GM19239 (cell line): ENCODE data around the gene MSI2.

Source experiments
- DNase-seq: peaks from one replicate; pipeline ENCODE4 v3.0.0; 2011; ENCODE audit warnings: low spot score; ENCODE audit not compliant: insufficient read length
- FAIRE-seq: peaks from 2 replicates; lab custom pipeline; 2011; peaks lifted over from hg19 to GRCh38; lab: Jason Lieb, UNC

The MSI2 gene

GRCh38 chr17:57540596-57540995, 284.3 kb downstream of the MSI2 start:
- FAIRE-seq (no peak), DNase-seq (no peak)

GRCh38 chr17:57541049-57541448, 284.7 kb downstream of the MSI2 start:
- DNase-seq (no peak), FAIRE-seq (no peak)

- FAIRE-seq: no peak
Observed at GRCh38 chr17:57541472-57542394, 285.4 kb downstream of the MSI2 start.

GRCh38 chr17:57542510-57542909, 286.2 kb downstream of the MSI2 start:
- FAIRE-seq: no peak
- DNase-seq: no peak

More at GRCh38 chr17:57541472-57542394, 285.4 kb downstream of the MSI2 start:
- DNase-seq: no peak

GRCh38 chr17:57543230-57543629, 286.9 kb downstream of the MSI2 start:
- DNase-seq (no peak), FAIRE-seq (no peak)

GRCh38 chr17:57544401-57544800, 288.1 kb downstream of the MSI2 start:
- DNase-seq (no peak), FAIRE-seq (no peak)

GRCh38 chr17:57544834-57545463, 288.6 kb downstream of the MSI2 start:
- DNase-seq (no peak), FAIRE-seq (no peak)

- no peak for DNase-seq
- FAIRE-seq: no peak
Observed at GRCh38 chr17:57545731-57546342, 289.5 kb downstream of the MSI2 start.

- no peak for DNase-seq
- FAIRE-seq: no peak
Observed at GRCh38 chr17:57548421-57549410, 292.4 kb downstream of the MSI2 start.

- DNase-seq (no peak), FAIRE-seq (no peak)
Observed at GRCh38 chr17:57549468-57549867, 293.1 kb downstream of the MSI2 start.

GRCh38 chr17:57550016-57550415, 293.7 kb downstream of the MSI2 start:
- no peak for FAIRE-seq
- DNase-seq: no peak

- no peak for FAIRE-seq
- DNase-seq: no peak
Observed at GRCh38 chr17:57550668-57551315, 294.5 kb downstream of the MSI2 start.

- FAIRE-seq: peak; percentile 88
- DNase-seq: peak; percentile 50
Observed at GRCh38 chr17:57551321-57552079, 295.2 kb downstream of the MSI2 start.

- FAIRE-seq (peak; percentile 54), DNase-seq (peak; percentile 67)
Observed at GRCh38 chr17:57552114-57552624, 295.8 kb downstream of the MSI2 start.

- DNase-seq (no peak), FAIRE-seq (no peak)
Observed at GRCh38 chr17:57553526-57553925, 297.2 kb downstream of the MSI2 start.

GRCh38 chr17:57553991-57554825, 297.9 kb downstream of the MSI2 start:
- FAIRE-seq (no peak), DNase-seq (no peak)

GRCh38 chr17:57554826-57555635, 298.7 kb downstream of the MSI2 start:
- no peak for FAIRE-seq
- no peak for DNase-seq
